ENCODE data around the gene COL5A1. TPM values are rescaled to one million over a fixed set of nuclear protein-coding genes. Genes with fewer than 3 reads are reported as not detected.

Gene COL5A1
- total RNA-seq, 1 experiment from 2014 or later = 2.1 TPM

DNA sequence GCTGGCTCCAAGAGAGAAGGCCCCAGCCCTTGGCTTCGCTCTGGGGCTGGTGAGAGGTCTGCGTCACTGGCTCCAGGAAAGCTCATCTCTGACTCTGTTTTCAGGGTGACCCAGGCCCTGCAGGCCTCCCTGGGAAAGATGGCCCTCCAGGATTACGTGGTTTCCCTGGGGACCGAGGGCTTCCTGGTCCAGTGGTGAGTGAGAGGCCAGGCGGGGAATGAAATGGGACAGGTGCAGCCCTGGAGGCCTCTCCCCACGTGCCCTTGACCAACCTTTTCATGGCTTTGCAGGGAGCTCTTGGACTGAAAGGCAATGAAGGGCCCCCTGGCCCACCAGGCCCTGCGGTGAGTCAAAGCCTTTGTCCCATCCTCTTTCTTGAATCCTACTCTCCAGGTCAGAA is 163.3 kb downstream of the COL5A1 start:
- DNase-seq (ENCODE audit: extremely low read depth, low read depth) = no peak

DNA sequence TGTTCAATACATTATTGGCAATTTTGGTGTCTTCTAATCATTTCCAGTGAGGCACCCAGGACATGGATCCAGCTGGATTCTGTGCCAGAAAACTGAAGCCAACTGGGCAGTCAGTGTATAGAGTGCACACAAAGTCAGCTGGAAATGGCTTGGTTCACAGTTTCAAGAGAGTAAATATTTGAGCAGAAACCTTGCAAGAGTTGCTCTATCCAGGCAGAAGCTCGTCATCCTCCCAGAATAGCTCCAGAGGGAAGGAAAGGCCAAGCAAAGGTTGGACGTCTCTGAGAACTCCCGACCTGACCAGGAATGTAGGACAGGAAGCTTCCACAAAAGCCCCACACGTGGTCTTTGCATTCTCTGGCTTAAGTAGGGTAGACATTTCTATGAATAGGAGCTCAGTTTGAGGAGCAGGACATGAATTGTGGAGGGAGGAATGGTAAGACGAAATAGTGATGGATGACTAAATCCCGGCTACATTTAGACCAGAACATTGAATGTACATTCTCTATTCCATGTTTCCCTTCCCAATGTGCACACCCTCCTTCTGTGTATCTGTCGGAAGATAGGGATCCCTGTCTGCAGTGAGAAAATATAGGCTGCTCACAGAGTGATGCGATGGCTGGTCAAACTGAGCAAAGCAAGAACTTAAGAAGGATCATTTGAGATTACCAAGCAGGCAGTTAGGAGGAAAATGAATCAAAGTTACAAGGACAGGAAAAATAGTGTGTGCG is 166.3 kb downstream of the COL5A1 start:
- DNase-seq (ENCODE audit: extremely low read depth, low read depth) = no peak

DNA sequence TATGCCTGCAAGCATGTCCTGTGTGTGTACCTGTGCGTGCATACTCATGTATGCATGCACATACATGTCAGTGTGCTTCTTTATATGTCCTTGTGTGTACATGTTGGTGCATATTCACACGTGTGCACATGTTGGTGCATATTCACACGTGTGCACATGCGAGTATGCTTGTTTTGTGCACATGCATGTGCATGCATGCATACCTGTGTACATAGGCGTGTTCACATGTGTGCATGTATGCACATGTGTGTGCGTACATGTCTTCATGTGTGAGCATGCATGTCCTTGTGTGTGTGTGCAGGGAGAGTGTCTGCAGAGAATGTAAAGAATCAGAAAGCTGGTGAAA is 166.8 kb downstream of the COL5A1 start:
- DNase-seq (ENCODE audit: extremely low read depth, low read depth) = no peak

DNA sequence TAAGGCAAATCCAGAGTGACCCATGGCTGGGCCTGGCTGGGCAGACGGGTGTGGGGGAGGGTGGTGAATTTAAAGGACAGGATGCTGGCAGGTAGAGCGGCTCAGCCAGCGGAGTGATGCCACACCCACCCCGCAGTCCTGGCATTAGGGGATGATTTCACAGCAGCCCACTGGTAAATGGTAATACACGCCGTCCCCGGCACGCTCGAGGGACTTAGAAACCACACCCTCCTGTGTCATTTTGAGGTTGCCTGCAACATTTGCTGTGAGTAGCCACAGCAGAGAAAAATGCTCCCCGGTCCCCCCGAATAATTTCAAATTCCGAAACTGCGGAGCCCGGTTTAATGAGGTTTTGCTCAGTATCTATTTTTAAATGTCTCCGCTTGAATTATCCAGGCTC is 167.7 kb downstream of the COL5A1 start:
- no peak for DNase-seq (ENCODE audit: extremely low read depth, low read depth)

DNA sequence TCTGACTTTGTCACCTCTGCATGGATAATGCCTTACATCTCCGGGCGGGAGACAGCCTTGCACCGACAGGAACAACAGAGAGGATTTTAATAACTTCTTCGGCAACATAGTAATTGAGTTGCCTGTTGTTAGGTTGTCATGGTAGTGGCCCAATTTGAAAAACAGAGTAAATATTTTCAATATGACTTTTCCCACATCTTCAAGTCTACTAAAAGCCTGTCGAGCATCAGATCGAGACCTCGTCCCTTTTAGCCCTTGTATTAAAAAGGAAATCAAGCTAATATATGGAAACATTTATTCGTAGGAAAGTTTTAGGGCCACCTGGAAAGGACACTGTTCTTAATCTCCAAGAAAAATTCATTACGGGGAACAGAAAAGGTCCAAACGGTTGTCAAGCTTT is 168.2 kb downstream of the COL5A1 start:
- no peak for DNase-seq (ENCODE audit: extremely low read depth, low read depth)

DNA sequence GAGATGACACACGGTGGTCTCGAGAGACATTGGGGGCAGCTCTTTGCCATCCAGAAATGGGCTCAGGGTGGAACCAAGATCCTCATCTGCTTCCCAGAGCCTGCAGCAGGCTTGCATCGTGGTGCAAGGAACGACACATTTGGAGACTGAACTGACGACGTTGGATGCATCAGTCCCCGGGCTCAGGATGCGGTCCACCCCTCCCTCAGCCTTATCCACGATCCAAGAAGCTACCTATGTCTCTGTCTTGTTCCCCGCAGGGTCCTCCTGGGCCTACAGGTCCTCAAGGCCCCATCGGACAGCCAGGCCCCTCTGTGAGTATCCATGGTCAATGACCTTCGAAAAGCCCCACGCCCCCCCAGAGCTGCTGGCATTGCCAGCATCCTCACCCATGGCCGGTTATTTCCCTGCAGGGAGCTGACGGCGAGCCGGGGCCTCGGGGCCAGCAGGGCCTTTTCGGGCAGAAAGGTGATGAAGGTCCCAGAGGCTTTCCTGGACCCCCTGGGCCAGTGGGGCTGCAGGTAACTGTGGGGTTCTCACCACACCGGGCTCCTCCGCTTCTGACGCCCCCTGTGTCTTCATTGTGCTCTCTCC is 169.6 kb downstream of the COL5A1 start:
- DNase-seq (ENCODE audit: extremely low read depth, low read depth) = no peak

DNA sequence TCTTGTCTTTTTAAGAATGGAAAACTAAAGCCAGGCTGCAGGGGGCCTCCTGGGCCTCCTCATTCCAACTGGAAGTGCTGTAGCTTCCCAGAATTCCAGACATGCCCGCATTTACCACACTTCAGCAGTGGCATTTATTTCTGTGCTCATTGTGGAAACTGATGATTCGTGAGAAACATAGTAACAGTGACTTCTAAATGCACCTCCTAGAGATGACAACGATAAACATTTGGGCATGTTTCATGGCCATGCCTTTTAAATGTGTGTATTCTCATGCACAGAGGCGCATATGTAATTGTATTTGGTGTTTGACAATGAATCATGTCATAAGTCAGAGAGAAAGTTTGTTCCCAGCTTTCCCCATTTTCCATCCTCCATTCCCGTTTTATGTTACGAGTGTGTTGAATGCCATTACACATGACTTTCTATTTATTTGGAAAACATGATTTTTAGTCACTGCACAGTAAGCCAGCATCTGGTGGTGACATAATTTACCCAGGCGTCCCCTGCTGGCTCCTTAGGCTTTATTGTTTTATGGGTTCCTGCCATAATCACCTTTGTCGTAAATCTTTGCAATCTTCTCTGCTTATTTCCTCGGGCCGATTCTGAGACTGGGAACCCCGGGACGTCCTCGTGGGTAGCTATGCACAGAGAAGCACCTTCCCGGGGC is 170.2 kb downstream of the COL5A1 start:
- no peak for DNase-seq (ENCODE audit: extremely low read depth, low read depth)

DNA sequence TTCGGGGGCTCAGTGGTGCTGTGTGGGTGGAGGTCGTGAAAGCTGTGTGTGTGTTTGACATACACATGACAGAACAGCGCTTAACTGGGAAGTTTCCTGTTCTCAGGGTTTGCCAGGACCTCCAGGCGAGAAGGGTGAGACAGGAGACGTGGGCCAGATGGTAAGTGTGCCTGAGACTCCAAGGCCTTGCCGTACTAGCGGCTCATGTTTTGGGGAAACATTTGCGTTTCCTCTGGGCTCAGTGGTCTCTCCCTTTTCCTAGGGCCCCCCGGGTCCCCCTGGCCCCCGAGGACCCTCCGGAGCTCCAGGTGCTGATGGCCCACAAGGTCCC is 170.7 kb downstream of the COL5A1 start:
- no peak for DNase-seq (ENCODE audit: extremely low read depth, low read depth)

DNA sequence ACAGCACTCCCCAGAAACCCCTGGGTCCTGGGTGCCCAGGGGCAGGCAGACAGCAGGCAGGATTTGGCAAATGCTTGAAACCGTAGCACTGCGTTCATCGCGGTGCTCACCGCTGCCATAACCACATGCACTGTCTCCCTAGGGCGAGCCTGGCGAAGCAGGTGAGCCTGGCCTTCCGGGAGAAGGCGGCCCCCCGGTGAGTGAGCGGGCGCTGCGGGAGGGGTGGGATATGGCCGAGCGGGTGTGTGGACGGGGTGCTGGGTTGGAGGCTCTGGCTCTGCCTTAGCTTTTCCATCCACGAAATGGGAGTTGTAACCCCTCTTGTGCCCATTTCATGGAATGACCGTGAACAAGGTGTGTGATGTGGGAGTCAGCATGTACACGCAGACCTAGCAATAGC is 172.2 kb downstream of the COL5A1 start:
- DNase-seq (ENCODE audit: extremely low read depth, low read depth) = no peak

DNA sequence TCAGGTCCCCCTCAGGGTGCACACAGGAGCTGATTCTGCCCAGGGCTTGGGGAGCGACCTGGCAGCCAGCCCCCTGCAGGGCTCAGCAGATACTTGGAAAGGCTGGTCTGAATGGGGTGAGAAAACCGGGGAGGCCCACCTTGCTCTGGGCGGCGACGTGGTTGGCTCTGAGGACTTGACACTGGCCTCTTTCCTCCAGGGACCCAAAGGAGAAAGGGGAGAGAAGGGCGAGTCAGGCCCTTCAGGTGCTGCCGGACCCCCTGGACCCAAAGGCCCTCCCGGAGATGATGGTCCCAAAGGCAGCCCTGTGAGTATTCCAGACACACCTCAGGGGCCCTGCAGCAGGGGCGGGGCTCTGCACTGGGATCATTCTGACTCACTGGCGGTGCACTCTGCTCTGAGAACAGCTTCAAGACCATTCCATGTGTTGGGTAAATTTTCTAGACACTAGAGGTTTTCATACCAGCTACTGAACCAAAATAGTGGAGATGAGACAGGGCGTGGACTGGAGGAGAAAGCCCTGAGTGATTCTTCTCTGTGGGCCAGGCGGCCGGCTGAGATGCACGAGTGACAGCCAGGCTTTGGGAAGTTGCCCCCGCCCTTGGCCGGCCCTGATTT is 173.1 kb downstream of the COL5A1 start:
- DNase-seq (ENCODE audit: extremely low read depth, low read depth) = no peak

DNA sequence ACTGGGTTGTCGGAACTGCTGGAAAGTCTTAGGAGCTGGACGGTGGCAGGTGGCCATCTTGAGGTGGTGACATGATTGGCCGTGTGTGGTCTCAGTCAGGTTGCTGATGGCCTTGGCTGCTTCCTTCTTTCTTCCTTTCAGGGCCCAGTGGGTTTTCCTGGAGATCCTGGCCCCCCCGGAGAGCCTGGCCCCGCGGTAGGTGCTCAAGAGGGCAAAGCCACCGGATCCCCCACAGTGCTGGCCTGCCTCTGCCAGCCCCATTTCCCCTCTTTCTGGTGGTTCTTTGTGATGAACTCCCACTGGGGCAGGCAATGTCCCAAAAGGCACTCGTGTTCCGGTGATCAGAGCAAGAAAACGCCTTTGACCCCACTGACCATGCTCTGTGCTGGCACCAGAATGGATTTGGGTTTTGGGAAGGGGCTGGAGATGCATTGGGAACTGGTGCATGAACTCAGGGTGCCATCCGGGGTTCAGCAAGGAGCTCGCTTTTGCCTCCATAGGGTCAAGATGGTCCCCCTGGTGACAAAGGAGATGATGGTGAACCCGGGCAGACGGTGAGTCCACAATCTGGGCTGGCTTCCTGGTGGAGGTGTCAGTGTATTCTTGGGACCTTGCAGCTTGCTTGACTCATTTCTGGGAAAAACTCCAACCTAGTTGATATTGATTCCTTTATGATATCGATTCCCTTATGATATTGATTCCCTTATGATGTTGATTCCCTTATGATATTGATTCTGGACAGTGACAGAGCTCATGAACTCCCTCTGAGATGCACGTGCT is 174.0 kb downstream of the COL5A1 start:
- no peak for DNase-seq (ENCODE audit: extremely low read depth, low read depth)

DNA sequence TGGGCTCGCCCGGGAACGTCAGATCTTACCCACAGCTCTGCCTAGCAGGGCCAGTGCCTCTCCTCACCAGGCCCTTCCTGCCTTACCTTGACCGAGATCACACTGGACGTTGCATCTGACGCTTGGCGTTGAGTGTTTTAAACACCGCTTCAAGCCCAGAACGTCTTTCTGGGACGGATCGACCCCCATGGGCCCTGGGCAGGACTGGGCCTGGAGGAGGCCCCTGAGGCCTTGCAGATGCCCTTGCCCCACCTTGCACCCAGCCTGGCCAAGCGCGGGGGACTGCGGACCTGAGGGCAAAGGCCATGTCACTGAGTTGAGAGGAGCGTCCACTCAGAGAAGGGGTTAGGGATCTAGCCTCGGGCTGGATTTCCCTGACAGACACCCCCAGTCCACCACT is 174.7 kb downstream of the COL5A1 start:
- DNase-seq (ENCODE audit: extremely low read depth, low read depth) = no peak

DNA sequence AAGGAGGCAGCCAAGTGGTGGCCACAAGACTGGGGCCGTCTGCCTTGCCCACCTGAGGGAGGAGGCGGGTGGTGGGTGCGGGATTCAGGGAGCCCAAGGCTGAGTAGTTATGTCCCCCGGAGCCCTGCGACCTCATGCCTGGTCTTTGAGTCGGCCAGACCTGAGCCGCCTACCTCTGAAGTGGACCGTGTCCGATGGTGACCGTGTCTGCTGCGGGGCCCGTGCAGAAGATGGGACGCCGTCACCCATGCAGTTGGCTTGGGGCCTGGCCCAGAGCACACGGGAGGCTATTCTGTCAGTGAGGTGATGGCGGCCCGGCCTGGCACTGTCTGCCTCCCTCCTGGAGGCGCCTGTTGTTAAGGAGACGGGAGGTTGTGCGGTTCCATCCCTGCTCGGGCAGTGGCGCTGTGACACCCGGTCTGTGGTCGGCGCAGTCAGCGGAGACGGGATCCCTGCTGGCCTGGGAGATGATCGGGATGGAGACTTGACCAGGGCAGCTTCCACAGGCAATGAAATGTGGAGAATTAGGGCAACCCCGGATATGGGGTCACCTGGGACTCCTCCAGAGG is 176.5 kb downstream of the COL5A1 start:
- DNase-seq (ENCODE audit: extremely low read depth, low read depth) = no peak

DNA sequence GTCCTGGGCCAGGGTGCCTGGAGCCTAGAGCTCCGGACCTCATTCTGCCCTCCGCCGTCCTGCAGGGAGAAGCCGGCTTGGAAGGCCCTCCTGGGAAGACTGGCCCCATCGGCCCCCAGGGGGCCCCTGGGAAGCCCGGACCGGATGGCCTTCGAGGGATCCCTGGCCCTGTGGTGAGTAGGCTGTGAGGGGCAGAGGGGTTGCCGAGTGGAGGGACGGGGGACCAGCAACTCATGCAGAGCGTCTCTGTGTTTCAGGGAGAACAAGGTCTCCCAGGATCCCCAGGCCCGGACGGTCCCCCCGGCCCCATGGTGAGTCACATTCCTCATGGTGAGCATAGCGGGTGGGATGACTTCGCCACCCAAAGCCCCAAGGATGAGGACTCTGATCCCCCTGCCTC is 177.0 kb downstream of the COL5A1 start:
- DNase-seq (ENCODE audit: extremely low read depth, low read depth) = no peak

DNA sequence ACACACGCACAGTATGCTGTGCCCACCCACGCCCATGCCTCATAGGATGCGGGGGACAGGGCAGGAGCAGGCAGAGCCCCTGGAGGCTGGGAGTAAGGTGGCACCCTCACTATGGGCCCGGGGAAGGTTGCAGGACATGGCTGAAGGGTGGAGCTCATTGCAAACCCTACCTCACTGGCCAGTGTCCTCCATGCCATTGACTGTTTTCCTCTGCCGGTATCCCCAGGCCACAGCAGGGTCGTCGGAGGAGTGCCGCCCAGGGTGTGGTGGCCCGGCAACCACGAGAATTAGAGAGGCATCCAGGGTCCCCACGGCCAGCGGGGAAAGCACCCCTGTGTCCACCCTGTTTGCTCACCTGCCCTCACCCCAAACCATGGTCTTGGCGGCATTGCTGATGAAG is 179.3 kb downstream of the COL5A1 start:
- no peak for DNase-seq (ENCODE audit: extremely low read depth, low read depth)

DNA sequence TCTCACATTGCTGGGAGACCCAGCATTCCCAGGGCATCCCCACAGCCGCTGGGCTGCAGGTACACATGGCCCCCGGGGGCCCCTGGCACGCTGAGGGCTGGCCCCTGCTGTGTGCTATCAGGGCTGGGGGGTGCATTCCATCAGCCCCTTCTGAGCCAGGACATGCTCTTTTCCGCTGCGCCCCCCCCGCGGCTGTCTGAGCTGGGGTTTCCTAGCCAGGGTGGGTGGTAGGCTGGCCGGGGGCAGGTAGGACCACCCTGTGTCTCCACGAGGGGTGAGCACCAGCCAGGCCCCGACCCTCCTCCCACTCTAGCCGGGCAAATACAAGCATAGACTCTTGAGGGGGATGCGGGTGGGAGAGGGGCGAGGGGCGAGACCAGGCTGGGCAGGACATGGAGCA is 180.9 kb downstream of the COL5A1 start:
- no peak for DNase-seq (ENCODE audit: extremely low read depth, low read depth)

DNA sequence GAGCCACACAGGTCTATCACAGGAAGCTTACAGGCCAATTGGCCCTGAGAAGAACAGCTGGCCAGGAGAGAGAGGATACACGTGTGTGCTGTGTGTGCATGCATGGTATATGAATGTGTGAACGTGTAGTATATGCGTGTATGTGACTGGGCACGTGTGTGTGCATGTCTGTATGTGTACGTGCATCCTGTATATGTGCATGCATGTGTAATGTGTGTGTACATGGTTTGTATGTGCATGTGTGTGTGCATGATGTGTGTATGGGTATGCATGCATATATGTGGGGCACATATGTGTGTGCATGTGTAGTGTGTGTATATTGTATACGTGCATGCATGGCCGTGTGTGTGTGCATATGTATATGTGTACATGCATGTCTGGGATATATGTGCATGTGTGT is 182.0 kb downstream of the COL5A1 start:
- DNase-seq (ENCODE audit: extremely low read depth, low read depth) = no peak

DNA sequence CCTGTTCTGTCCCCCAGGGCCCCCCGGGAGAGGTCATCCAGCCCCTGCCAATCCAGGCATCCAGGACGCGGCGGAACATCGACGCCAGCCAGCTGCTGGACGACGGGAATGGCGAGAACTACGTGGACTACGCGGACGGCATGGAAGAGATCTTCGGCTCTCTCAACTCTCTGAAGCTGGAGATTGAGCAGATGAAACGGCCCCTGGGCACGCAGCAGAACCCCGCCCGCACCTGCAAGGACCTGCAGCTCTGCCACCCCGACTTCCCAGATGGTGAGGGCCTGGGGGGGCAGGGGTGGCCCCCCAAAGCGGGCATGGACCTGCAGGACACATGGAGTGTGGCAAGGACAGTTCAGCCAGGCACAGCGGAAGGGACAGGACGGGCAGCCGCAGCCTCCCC is 183.0 kb downstream of the COL5A1 start:
- no peak for DNase-seq (ENCODE audit: extremely low read depth, low read depth)

DNA sequence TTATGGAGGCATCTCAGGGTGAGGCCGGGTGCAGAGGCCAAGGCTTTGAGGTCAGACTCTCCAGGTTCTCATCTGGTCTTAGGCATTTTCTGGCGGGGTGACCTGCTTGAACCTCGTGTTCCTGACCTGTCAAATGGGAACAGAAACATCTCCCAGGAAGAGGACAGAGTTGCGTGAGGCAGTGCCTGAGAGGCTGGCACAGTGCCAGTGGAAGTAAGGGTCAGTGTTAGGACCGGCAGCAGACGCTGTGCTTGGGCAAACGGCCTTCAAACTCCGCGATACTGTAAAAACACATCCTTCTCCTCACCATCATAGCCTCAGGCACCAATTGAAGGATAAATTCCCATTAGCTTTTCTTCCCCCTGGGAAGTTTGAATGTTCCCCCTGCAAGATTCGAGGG is 183.4 kb downstream of the COL5A1 start:
- DNase-seq (ENCODE audit: extremely low read depth, low read depth) = no peak

DNA sequence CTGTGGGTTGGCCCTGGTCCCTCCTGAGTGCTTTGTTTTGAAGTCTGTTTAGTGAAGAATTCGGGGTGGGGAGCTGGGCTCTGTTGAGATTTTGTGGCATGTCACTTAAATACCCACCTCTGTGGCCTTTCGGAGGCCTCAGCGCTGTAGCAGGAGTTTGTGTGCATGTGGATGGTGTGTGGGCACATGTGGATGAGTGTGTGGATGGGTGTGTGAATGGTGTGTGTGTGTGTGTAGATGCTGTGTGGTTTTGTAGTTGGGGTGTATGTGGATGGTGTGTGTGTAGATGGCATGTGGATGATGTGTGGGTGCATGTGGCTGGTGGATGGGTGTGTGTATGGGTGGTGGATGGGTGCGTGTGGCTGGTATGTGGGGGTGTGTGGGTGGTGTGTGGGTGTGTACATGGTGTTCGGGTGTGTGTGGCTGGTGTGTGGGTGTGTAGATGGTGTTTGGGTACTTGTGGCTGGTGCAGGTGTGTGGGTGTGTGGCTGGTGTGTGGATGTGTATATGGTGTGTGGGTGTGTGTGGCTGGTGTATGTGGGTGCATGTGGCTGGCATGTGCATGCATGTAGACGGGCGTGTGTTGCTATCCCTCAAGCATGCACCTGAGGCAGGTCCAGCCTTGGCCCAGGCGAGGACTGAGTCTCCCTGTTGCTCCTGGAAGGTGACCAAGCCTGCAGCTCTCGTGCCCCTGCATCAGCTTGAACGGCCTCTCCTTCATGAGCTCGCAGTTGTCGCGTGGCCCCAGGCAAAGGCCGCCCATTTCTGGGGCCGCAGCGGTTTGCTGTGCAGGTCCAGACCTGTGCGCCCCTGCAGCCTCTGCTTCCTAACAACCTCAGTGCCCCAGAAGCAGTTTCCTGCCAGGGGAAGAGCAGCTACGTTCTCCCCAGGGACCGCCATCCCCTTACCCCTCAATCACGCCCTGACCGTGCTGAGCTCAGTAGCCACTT is 185.0 kb downstream of the COL5A1 start:
- no peak for DNase-seq (ENCODE audit: extremely low read depth, low read depth)
